Fibroblast of lung (primary cell): ENCODE measurements around the gene VPS50. TPM values are rescaled to one million over a fixed set of nuclear protein-coding genes. Genes with fewer than 3 reads are reported as not detected.

ENCODE experiments used
- DNase-seq, 2 donors: peaks; one replicate each; pipeline versions ENCODE4 v3.0.0 to v3.0.0-alpha.2; 2010; ENCODE audit warnings: low read depth in 2 of 2
- H2AFZ ChIP-seq: 2 replicates; pipeline ENCODE4 v1.5.1; 2012; ENCODE audit warnings: low read length, control low read depth, inconsistent platforms
- H3K27ac ChIP-seq: 2 replicates; pipeline ENCODE4 v1.5.1; 2011; ENCODE audit warnings: low read length, control low read depth; ENCODE audit not compliant: insufficient read depth
- H3K27me3 ChIP-seq: 2 replicates; pipeline ENCODE4 v1.5.1; 2011; ENCODE audit warnings: mild to moderate bottlenecking, low read length; ENCODE audit not compliant: control insufficient read depth, insufficient read depth
- H3K36me3 ChIP-seq: 2 replicates; pipeline ENCODE4 v1.5.1; 2011; ENCODE audit warnings: low read length; ENCODE audit not compliant: control insufficient read depth, insufficient read depth
- H3K4me1 ChIP-seq: 2 replicates; pipeline ENCODE4 v1.5.1; 2011; ENCODE audit warnings: low read length; ENCODE audit not compliant: control insufficient read depth, insufficient read depth; ENCODE audit errors: extremely low read depth
- H3K4me2 ChIP-seq: 2 replicates; pipeline ENCODE4 v1.5.1; 2011; ENCODE audit warnings: low read length, control low read depth; ENCODE audit not compliant: insufficient read depth; ENCODE audit errors: extremely low read depth
- H3K4me3 ChIP-seq, 4 experiments: fragments of 200-600 bp in 1 of 4; sonication (generic) in 1 of 4; replicated peaks in 1 of 4; 2 replicates each; pipeline ENCODE4 v1.5.1; 2011 to 2016; ENCODE audit warnings: low read length in 4 of 4, low read depth in 3 of 4, mild to moderate bottlenecking in 3 of 4, control low read depth in 2 of 4, inconsistent platforms in 1 of 4, mixed read lengths in 1 of 4; ENCODE audit not compliant: insufficient read depth in 1 of 4; ENCODE audit errors: control extremely low read depth in 1 of 4
- H3K79me2 ChIP-seq: 2 replicates; pipeline ENCODE4 v1.5.1; 2012; ENCODE audit warnings: mild to moderate bottlenecking, low read length, inconsistent platforms; ENCODE audit not compliant: control insufficient read depth, insufficient read depth
- H3K9ac ChIP-seq: 2 replicates; pipeline ENCODE4 v1.5.1; 2011; ENCODE audit warnings: mild to moderate bottlenecking, low read length, control low read depth; ENCODE audit not compliant: insufficient read depth
- H3K9me3 ChIP-seq: 2 replicates; pipeline ENCODE4 v1.5.1; 2012; ENCODE audit warnings: low read depth, low read length; ENCODE audit not compliant: control insufficient read depth, insufficient read depth
- H4K20me1 ChIP-seq: 2 replicates; pipeline ENCODE4 v1.5.1; 2011; ENCODE audit warnings: low read length; ENCODE audit not compliant: control insufficient read depth, insufficient read depth; ENCODE audit errors: extremely low read depth
- EZH2 ChIP-seq: IDR thresholded peaks from 2 replicates; pipeline ENCODE4 v1.5.1; 2012; ENCODE audit warnings: low read length, control low read depth, mild to moderate bottlenecking; ENCODE audit errors: missing control alignments
- polyA plus RNA-seq, 2 donors: library from polyadenylated mRNA; depleted of rRNA in 1 of 2; stranded (reverse) in 1 of 2; unstranded in 1 of 2; fragments of >200 nt; gene quantifications; 2 replicates each; pipeline ENCODE4 v1.2.1, GENCODE V29; 2011 to 2012; ENCODE audit warnings: missing spikeins in 1 of 2
- total RNA-seq: library from RNA; depleted of rRNA; stranded (reverse); fragments of >200 nt; gene quantifications from 2 replicates; pipeline ENCODE4 v1.2.1, GENCODE V29; 2014
- TF ChIP-seq, protein P1 (sequence below), 2 donors: IDR thresholded peaks in 1 of 2; conservative IDR thresholded peaks in 1 of 2; 1 replicate in 1 of 2; 2 replicates in 1 of 2; pipeline ENCODE4 v1.5.1; 2011 to 2012; ENCODE audit warnings: low read length in 2 of 2, control low read depth in 1 of 2, inconsistent platforms in 1 of 2, low read depth in 1 of 2, mild to moderate bottlenecking in 1 of 2

VPS50 gene
- total and polyA plus RNA-seq, 2 donors (not counting 1 experiment from before 2014, with no cell fraction given) = 16.1 to 46.4 TPM

DNA sequence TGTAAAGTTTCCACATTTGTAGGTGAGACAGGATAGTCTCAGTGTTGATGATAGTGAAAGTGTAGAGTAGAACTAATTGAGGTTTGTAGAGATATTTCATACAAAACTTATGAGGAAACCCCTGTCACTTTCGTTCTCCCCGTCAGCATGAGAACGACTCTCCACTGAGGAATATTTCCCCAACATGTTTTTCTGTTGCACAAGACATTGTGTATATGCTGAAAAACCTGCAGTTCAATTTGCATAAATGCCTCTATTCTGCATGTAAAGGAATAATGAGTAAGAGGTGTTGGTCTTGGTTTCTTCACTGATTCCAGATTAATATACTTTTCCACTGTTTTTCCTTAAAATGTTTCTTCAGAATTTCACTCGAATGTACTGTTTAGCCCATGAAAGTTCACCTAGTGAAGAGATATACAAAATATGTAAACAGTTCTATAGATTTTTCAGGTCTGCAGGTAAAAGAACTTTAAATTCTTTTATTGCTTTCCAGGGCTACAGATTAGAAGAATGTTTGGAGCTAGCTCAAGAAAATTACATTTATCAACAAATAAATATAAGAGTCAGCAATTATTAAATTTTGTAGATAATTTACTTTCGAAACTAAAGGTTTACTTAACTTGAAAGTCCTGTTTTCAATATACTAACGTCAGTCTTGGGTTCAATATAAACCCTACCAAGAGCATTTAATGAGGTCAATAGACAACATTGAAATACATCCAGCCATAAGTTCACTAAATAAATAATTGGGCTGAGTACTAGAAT lies 43.1 kb upstream of the VPS50 start:
- H3K27me3 ChIP-seq = no peaks in the 10 kb centered on the region

DNA sequence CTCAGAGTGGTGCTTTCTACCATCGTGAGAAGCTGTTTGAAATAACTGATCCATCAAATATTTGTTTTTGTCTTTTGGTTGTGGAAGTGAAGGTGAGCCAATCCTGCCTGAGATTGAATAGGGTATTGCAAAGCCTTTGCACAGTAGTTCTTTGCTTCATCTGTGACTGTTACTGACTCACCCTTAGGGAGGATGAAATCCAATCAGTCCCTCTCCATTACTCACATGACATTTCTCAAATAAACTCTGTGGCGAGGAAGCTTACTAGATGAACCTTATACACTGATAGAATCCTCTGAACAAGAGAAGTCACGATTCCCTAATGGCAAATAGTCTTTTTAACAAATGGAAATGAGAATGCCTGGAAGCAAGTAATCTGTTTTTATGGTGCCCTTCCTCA lies 37.8 kb upstream of the VPS50 start:
- peak; percentile 13 to 74 for DNase-seq
- no peaks in the 10 kb centered on the region for H3K36me3 ChIP-seq
- H3K27me3 ChIP-seq = no peaks in the 10 kb centered on the region
- TF ChIP-seq, protein P1, sequence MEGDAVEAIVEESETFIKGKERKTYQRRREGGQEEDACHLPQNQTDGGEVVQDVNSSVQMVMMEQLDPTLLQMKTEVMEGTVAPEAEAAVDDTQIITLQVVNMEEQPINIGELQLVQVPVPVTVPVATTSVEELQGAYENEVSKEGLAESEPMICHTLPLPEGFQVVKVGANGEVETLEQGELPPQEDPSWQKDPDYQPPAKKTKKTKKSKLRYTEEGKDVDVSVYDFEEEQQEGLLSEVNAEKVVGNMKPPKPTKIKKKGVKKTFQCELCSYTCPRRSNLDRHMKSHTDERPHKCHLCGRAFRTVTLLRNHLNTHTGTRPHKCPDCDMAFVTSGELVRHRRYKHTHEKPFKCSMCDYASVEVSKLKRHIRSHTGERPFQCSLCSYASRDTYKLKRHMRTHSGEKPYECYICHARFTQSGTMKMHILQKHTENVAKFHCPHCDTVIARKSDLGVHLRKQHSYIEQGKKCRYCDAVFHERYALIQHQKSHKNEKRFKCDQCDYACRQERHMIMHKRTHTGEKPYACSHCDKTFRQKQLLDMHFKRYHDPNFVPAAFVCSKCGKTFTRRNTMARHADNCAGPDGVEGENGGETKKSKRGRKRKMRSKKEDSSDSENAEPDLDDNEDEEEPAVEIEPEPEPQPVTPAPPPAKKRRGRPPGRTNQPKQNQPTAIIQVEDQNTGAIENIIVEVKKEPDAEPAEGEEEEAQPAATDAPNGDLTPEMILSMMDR (conservative IDR thresholded peaks at IDR 0.05 in 1 of 2, IDR thresholded peaks at IDR 0.05 in 1 of 2; ENCODE audit: low read depth in 1 of 2, low read length in 2 of 2) = no peak
- TF ChIP-seq EZH2 = no peak
- H2AFZ ChIP-seq = no peak overlapping the region
- no peaks in the 10 kb centered on the region for H3K4me1 ChIP-seq
- H3K9me3 ChIP-seq = no peaks in the 10 kb centered on the region
- H3K79me2 ChIP-seq = no peaks in the 10 kb centered on the region
- H3K4me2 ChIP-seq = no peak overlapping the region
- H4K20me1 ChIP-seq = no peaks in the 10 kb centered on the region
- H3K27ac ChIP-seq = no peak overlapping the region
- H3K4me3 ChIP-seq = no peak overlapping the region
- H3K9ac ChIP-seq = no peak overlapping the region

More for the DNA sequence above, 43.1 kb upstream of the VPS50 start:
- H4K20me1 ChIP-seq = no peaks in the 10 kb centered on the region
- H3K36me3 ChIP-seq = no peaks in the 10 kb centered on the region
- no peak overlapping the region for H3K4me3 ChIP-seq
- no peak overlapping the region for H2AFZ ChIP-seq
- H3K9me3 ChIP-seq = no peaks in the 10 kb centered on the region
- H3K79me2 ChIP-seq = no peaks in the 10 kb centered on the region
- no peak for TF ChIP-seq EZH2
- TF ChIP-seq, protein P1 (conservative IDR thresholded peaks at IDR 0.05 in 1 of 2, IDR thresholded peaks at IDR 0.05 in 1 of 2; ENCODE audit: low read depth in 1 of 2, low read length in 2 of 2) = no peak
- H3K27ac ChIP-seq = no peak overlapping the region
- H3K4me2 ChIP-seq = no peak overlapping the region
- no peak for DNase-seq
- H3K4me1 ChIP-seq = no peaks in the 10 kb centered on the region
- no peak overlapping the region for H3K9ac ChIP-seq

DNA sequence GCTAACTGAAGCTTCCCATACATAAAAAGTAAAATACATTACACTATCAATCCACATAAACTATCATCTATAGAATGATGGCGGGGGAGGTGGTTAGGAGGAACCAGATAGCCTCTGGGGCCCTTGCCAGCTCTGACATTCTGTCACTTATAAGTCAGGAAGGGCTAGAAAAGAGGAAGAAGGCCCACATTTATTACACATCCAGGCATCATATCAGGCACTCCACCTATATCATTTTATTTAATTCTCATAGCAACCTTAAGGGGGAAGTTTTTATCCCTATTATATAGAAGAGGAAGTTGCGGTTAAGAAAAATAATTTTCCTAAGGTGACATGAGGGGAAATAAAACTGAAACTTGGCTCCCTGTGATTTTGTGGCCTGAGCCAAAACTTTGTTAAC lies 35.8 kb upstream of the VPS50 start:
- Histone ChIP-seq H3K36me3 (no peaks in the 10 kb centered on the region), H4K20me1 (no peaks in the 10 kb centered on the region), H3K27ac (no peak overlapping the region), H3K9me3 (no peaks in the 10 kb centered on the region), H2AFZ (no peak overlapping the region), H3K27me3 (no peaks in the 10 kb centered on the region), H3K79me2 (no peaks in the 10 kb centered on the region), H3K4me1 (no peaks in the 10 kb centered on the region), H3K4me2 (no peak overlapping the region), H3K9ac (no peak overlapping the region), H3K4me3 (no peak overlapping the region)
- no peak for DNase-seq
- TF ChIP-seq, protein P1 (conservative IDR thresholded peaks at IDR 0.05 in 1 of 2, IDR thresholded peaks at IDR 0.05 in 1 of 2; ENCODE audit: low read depth in 1 of 2, low read length in 2 of 2) = no peak
- TF ChIP-seq EZH2 = no peak
